CD4-positive, alpha-beta T cell treated with Interleukin-17A for 1 hour (primary cell): ENCODE results near the gene OTX1.
"Not testable (repeated sequence)": the region's sequence is repeated elsewhere in the genome, so short reads cannot be mapped to it uniquely, and the experiment has no call there.

Experiments used
- DNase-seq: peaks from one replicate; pipeline ENCODE4 v3.0.0-alpha.2; 2020

The OTX1 gene

DNA sequence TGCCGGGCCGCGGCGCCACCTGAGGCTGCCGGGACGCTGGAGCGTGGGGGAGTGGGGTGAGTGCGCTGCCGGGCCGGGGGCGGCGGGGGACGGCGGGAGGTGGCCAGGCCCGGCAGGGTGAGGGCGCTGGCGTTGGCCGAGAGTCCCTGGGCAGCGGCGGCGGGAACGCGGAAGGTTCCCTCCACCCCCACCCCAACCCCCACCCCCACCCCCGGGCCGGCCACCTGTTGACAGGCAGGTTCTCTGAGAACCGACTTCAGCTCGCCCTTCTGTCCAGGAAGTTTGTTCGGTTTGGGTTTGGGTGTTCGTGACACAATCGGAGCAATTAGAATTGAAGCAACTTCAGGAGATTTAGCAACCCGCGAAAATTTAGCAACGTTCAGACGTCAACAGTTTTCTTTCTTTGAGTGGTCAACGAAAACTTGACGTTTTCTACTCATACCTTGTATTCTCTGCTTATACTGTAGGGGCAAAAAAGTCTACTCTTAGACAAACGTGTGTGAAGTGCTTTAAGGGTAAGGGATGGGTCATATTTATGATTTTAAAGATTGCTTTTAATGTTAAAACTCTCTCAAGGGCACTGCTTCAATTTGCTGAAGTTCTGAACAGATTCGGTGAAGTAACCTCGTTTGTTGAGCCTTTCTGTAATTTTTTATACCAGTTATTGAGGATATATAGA is 9.3 kb downstream of the OTX1 start:
- DNase-seq = no peak

DNA sequence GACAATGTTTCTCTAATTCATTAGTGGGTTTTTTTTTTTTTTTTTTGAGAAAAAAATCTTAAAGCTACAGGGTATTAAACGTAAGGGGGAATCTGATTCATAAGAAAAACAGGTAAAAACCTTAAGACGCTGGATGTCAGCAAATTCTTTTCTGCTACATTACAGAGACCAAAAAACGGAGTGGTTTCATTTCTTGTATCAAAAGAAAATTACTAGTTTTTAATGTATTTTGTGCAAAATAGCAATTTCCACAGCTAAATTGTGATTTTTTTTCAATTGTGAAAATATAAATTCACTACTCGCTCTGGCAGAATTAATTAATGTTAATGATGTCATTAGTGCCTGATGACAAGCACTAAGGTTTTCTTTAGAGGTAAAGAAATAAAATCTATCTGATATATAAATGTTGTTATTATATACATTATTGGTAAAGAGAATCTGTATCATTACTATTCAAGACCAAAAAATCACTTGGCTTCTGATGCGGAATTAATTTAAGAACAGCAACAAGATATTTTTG is 9.9 kb downstream of the OTX1 start:
- no peak for DNase-seq

DNA sequence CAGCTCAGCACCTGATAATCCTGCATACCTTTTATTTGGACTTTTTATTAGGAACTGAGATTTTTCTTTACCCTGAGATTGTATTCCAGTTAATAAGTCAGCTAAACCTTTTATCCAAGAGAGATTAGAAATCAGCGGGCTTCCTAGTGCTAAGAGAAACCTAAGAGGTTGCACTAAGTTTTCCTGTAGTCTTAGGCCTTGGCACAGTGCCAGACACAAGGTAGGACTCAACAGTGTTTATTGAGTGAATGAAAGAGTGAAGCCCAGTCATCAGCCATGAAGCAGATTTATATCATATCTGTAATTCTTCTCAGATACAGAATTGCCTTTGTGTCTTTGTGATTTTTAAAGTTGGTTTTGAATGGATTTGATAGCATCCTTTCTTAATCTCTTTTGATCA is 13.6 kb downstream of the OTX1 start:
- DNase-seq = no peak

DNA sequence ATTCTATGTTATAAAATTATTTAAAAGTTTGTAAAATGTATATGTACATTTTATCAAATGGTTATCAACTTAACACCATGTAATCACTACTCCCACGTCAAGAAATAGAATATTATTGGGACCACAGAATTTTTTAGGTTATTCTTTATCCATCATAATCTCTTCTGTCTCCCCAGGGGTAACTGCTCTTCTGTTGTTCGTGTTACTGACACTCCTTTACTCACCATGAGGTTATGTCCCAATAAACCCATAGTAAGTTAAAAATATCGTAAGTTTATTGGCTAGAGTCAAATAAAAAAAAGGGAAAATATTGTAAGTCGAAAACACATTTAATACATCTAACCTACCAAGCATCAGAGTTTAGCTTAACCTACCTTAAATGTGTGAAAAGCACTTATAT is 14.0 kb downstream of the OTX1 start:
- no peak for DNase-seq

DNA sequence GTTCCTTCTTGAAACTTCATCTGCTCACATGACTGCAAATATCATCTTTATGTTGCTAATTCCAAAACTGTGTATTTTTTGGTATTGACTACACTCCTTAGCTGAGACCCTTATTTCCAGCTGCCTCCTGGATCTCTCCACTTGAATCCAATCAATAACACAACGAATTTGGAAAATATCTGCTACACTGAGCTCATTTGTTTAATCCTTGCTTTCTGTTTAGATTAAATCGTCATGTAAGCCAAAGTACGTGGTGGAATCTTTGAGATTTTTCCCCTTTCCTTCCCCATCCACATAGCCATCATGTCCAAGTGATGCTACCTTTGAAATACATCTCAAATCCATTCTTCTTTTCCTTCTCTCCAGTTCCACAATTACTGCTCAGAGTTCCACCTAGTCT is 15.6 kb downstream of the OTX1 start:
- no peak for DNase-seq

DNA sequence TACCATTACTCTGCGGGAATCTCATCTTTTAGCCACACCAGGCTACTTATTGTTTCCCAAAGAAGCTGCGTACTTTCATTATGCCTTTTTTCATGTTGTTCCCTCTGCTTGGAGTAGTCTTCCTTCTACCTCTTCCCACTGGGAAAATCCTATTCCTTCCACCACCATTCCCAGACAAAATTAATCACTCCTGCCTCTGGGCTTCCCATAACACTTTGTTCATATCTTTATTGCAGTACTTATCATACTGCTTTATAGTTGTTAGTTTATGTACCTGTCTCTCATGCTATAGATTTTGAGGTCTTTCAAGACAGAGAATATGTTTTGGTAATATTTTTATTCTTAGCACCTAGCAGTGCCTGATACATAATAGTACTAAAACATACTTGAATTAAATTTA is 16.2 kb downstream of the OTX1 start:
- DNase-seq = no peak

DNA sequence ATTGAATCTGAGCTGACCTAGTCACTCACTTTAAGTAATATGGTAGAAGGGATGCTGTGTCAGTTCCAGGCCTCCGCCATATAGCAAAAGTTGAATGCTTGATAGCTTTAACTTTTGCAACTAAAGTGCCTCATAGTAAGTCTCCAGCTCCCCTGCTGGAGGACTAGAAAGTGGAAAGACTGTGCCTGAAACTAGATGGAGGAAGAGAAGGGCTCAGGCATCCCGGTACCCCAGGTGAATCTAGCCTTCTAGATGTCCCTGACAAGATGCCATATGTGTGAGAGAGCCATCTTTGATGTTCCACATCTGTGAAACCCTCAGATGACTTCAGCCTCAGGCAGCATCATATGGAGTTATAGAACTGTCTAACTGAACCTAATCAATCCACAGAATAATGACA is 21.0 kb downstream of the OTX1 start:
- no peak for DNase-seq

DNA sequence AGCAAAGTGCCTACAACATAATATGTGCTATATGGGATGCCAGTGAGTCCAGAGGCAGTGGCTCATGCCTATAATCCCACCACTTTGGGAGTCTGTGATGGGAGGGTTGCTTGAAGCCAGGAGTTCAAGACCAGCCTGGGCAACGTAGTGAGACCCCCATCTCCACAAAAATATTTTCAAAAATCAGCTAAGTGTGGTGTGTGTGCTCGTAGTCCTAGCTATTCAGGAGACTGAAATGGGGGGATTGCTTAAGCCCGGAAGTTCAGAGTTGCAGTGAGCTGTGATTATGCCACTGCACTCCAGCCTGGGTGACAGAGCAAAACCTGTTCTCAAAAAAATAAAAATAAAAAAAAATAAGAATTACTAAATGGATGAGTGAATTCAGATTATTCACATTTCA is 23.4 kb downstream of the OTX1 start:
- no peak for DNase-seq

DNA sequence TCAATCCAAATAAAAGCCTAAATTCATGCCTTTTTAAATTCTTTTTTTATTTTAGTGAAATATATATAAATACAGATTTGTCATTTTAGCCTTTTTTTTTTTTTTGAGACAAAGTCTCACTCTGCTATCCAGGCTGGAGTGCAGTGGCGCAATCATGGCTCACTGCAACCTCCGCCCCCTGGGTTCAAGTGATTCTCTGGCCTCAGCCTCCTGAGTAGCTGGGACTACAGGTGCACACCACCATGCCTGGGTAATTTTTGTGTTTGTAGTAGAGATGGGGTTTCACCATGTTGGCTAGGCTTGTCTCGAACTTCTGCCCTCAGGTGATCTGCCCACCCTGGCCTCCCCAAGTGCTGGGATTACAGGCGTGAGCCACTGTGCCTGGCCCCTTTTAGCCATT is 23.8 kb downstream of the OTX1 start:
- not testable (repeated sequence) for DNase-seq

DNA sequence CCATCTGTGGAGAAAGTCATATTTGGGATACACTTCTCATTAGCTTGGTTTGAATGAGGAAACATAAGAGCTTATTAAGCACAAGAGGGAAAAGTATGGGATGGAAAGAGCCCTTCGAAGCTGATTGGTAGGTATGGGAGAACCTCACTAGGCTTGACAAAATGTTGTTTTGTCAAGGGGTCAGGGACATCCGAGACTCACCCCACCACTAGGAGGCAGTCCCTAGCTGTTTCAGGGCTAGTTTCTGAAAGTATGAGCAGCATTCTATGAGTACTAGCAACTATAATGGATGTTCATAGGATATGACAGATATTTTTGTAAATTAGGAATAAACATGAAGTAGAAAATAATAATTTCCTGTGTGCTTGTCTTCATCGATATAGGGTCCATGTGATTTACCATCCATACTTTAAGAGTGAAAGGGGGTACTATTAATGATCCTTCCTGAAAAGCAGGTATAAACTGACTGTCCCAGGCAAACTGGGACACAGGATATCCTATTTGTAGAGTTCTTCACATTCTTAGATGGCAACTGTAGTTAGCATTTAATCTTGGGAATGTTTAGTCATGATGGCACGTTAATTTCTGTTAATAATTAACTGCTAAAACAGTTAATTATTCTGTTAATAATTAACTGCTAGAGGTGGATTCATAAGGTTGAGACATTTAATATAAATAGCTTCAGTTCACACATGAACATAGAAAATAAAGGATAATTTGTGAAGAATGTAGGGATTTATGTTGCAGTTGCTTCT is 28.4 kb downstream of the OTX1 start:
- DNase-seq = no peak

DNA sequence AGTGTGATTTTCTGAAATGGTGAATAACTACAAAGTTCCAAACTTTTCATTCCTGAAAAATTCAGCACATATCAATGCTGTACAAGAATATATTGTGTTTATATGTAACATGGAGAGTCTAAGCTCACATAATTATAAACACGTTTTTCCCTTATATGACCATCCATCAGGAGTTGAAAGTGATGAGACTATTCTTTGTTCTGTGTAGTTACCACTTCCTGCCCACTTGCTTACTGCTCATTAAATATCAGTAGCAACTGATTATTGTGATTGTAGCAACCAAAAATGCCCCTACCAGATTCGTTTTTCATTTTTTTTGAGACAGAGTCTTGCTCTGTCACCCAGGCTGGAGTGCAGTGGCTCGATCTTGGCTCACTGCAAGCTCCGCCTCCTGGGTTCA is 30.8 kb downstream of the OTX1 start:
- DNase-seq = no peak

DNA sequence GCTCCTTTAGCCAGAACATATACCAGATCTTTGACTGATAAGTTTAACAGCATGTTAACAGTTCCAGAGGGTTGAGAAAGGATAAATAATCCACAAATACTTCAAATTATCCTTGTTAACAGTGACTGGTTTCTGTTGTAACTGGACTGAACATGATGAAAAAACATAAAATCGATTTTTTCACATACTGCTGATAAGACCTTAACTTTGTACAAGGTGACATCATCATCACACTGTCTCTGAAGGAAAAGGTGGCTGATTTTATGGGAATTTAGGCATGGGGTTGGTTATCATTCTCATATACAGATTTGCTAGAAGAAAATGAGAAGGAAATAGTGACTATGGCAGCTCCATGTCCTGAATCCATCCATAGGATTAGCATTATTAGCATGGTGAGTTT is 36.1 kb downstream of the OTX1 start:
- no peak for DNase-seq

DNA sequence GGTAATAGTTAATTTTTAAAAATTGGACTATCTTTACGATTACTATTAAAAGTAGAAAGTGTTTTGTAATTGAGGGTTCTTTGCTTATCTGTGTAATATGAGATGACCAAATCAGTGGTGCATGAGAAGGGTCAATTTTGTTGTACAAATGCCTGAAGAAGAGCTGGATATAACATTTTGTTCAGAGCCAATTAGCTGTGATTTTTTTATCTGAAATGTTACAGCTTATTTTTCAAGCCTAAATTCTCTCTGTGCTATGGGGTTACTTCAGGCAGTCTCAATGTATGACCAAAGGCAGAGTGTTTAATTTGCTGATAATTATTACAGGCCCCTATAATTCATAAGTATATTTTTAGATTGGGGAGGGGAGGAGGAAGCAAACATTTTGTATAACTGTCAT is 41.8 kb downstream of the OTX1 start:
- DNase-seq = no peak

DNA sequence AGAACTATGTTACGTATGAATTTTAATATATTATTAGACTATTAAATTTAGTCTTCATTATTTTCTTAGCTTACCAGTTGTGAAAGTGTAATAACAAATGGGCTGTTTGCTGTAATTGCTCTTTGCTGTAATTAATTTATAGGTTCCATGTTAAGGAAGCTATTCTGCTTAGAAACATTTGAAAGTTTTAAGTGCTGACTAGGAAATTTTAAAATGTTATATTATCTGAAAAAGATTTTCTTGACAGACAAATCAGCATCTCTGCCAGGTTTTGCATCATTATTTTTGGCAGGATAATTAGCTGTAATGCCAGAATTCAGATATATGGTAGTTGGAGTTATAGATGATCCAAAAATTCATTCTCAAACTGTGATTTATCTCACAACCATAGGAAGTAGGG is 42.2 kb downstream of the OTX1 start:
- no peak for DNase-seq

DNA sequence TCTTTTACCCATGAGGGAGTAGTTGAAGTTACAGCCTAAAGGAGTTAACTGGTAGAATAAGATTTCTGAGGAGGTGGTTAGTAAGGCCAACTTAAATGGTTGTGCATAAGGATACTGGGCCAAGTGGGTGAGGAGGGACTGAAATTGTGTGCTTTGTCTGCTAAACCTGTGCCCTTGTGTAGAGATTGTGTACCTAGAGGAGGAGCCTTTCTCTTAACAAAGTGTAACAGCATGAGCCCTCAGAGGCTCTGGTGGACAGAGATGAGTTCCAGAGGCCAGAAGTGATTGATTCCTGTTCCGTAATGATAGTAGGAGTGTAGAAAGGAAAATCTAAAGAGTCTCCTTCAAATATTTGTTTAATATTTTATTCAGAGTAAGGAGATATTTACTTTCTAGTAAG is 42.9 kb downstream of the OTX1 start:
- no peak for DNase-seq

DNA sequence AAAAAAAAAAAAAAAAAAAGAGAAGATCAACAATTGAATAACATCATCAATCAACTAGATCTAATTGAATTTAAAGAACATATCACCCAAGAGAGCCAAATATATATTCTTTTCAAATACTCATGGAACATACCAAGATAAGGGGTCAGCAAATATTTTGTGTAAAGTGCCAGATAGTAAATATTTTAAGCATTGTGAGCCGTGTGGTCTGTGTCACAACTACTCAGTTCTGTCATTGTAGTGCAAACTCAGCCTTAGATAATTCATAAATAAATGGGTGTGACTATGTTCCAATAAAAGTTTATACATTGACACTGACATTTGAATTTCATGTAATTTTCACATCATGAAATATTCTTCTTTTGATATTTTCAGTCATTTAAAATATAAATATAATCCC is 45.9 kb downstream of the OTX1 start:
- DNase-seq = no peak

DNA sequence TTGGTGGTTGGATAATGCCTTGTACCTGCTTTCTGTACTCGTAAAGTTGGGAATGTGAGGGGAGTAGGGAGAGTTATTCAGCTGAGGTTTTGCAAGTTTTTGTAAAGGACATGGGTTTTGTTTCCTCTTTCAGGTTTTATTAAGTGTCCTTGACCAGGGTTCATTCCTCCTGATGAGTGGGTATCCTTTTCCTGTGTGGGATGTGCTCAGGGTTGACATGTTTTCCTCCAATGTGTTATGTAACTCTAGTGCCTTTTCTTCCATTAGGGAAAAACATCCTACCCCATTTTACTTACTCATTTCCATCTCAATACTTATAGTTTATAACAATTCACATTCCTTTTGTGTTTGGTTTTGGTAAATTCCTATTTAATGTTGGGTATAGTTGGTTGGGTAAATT is 48.4 kb downstream of the OTX1 start:
- DNase-seq = no peak

DNA sequence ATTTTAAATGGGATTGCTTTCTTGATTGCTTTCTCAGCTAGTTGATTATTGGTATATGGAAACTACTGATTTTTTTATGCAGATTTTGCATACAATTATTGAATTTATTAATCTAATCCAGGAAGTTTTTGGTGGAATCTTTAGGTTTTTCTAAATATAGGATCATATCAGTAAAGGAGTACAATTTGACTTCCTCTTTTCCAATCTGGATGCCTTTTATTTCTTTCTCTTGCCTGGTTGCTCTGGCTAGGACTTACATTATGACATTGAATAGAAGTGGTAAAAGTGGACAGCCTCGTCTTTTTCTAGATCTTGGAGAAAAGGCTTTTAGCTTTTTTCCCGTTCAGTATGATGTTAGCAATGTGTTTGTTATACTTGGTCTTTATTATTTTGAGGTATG is 51.3 kb downstream of the OTX1 start:
- DNase-seq = no peak

DNA sequence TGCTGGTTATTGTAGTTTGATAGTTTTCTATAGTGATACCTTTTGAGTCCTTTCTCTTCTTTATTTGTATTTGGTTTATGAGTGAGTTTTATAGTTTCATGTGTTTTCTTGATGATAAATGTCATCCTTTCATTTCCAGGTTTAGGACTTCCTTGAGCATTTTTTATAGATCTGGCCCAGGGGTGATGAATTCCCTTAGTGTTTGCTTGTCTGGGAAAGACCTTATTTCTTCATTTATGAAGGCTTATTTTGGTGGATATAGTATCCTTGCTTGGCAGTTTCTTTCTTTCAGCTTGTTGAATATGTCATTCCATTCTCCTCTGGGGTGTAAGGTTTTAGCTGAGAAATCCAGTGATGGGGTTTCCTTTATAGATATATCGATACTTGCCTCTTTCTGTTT is 53.9 kb downstream of the OTX1 start:
- DNase-seq = no peak
